ENCODE results near the gene QSOX2.
"Not testable (repeated sequence)": the region's sequence is repeated elsewhere in the genome, so short reads cannot be mapped to it uniquely, and the experiment has no call there.

QSOX2 gene

GRCh38 chr9:136282272-136282861 is 36.8 kb upstream of the QSOX2 start:
- DNase-seq = no peak

- DNase-seq = no peak
These were observed 36.0 kb upstream of the QSOX2 start for GRCh38 chr9:136281421-136282271.

GRCh38 chr9:136280535-136281315 is 35.1 kb upstream of the QSOX2 start:
- DNase-seq = no peak

- DNase-seq = no peak
These were observed 33.9 kb upstream of the QSOX2 start for GRCh38 chr9:136279471-136279870.

- DNase-seq = no peak
These were observed 33.3 kb upstream of the QSOX2 start for GRCh38 chr9:136278894-136279293.

GRCh38 chr9:136278221-136278620 is 32.6 kb upstream of the QSOX2 start:
- no peak for DNase-seq

GRCh38 chr9:136277746-136278145 is 32.1 kb upstream of the QSOX2 start:
- no peak for DNase-seq

- DNase-seq = no peak
These were observed 31.1 kb upstream of the QSOX2 start for GRCh38 chr9:136276716-136277115.

GRCh38 chr9:136275655-136276429 is 30.2 kb upstream of the QSOX2 start:
- DNase-seq = no peak

- DNase-seq = no peak
These were observed 29.4 kb upstream of the QSOX2 start for GRCh38 chr9:136274786-136275654.

- DNase-seq = no peak
These were observed 28.5 kb upstream of the QSOX2 start for GRCh38 chr9:136273921-136274785.

GRCh38 chr9:136273244-136273865 is 27.7 kb upstream of the QSOX2 start:
- DNase-seq = no peak

- DNase-seq = no peak
These were observed 24.6 kb upstream of the QSOX2 start for GRCh38 chr9:136270173-136270705.

GRCh38 chr9:136268735-136269134 is 23.1 kb upstream of the QSOX2 start:
- DNase-seq = no peak

GRCh38 chr9:136268318-136268717 is 22.7 kb upstream of the QSOX2 start:
- DNase-seq = no peak

- DNase-seq = peak; percentile 88
These were observed 21.9 kb upstream of the QSOX2 start for GRCh38 chr9:136267261-136268111.

- not testable (repeated sequence) for DNase-seq
These were observed 21.0 kb upstream of the QSOX2 start for GRCh38 chr9:136266641-136267040.

GRCh38 chr9:136265561-136266355 is 20.1 kb upstream of the QSOX2 start:
- DNase-seq = no peak

Data from CD4-positive, alpha-beta T cell treated with Interleukin-21 for 1 hour (primary cell).